Calu3 (cell line): Measurements from ENCODE around the gene SIPA1L2. TPM values are rescaled to one million over a fixed set of nuclear protein-coding genes. Genes with fewer than 3 reads are reported as not detected.
"Not testable (repeated sequence)": the region's sequence is repeated elsewhere in the genome, so short reads cannot be mapped to it uniquely, and the experiment has no call there.

Experiments
- BruUV-seq: library from RNA; stranded (reverse); fragments of 400-500 nt; replicated peaks from 2 replicates; lab custom pipeline; 2021; lab: Mats Ljungman, UMichigan
- CTCF ChIA-PET: fragments of 300-600 bp; sonication (Branson Sonifier 250); formaldehyde crosslinking; loops from one replicate; lab custom pipeline; 2022; ENCODE audit warnings: antibody characterized with exemption; lab: Charles Lee
- DNase-seq: peaks from one replicate; pipeline ENCODE4 v3.0.0; 2022
- H3K27ac Mint-ChIP-seq: one replicate; pipeline ENCODE4 v1.8.0; 2022; ENCODE audit warnings: mixed read lengths; ENCODE audit not compliant: unreplicated experiment
- H3K27me3 Mint-ChIP-seq: one replicate; pipeline ENCODE4 v1.8.0; 2022; ENCODE audit warnings: mixed read lengths; ENCODE audit not compliant: unreplicated experiment
- H3K36me3 Mint-ChIP-seq: one replicate; pipeline ENCODE4 v1.8.0; 2022; ENCODE audit warnings: mild to moderate bottlenecking, moderate library complexity, mixed read lengths; ENCODE audit not compliant: insufficient read depth, unreplicated experiment
- H3K4me1 Mint-ChIP-seq: one replicate; pipeline ENCODE4 v1.8.0; 2022; ENCODE audit warnings: mild to moderate bottlenecking, low read depth, mixed read lengths; ENCODE audit not compliant: unreplicated experiment
- H3K4me3 Mint-ChIP-seq: one replicate; pipeline ENCODE4 v1.8.0; 2022; ENCODE audit warnings: mild to moderate bottlenecking, low read depth, moderate library complexity, mixed read lengths; ENCODE audit not compliant: unreplicated experiment
- H3K9me3 Mint-ChIP-seq: one replicate; pipeline ENCODE4 v1.8.0; 2022; ENCODE audit warnings: low read depth, mixed read lengths; ENCODE audit not compliant: unreplicated experiment
- intact Hi-C: fragments of 100-400 bp; cut with micrococcal nuclease; formaldehyde crosslinking; loops from one replicate; pipeline ENCODE4 v1.10.0; 2022; ENCODE audit not compliant: unreplicated experiment
- total RNA-seq: library from RNA; stranded (reverse); gene quantifications from 2 replicates; pipeline ENCODE4 v1.2.3, GENCODE V29; 2022
- TF ChIP-seq, protein P1 (sequence below): fragments of 200-600 bp; IDR thresholded peaks from one replicate; pipeline ENCODE4 v1.8.0; 2022; ENCODE audit warnings: antibody characterized with exemption; ENCODE audit not compliant: unreplicated experiment

The SIPA1L2 gene
- total RNA-seq, 1 experiment from 2014 or later = 1.5 TPM

DNA sequence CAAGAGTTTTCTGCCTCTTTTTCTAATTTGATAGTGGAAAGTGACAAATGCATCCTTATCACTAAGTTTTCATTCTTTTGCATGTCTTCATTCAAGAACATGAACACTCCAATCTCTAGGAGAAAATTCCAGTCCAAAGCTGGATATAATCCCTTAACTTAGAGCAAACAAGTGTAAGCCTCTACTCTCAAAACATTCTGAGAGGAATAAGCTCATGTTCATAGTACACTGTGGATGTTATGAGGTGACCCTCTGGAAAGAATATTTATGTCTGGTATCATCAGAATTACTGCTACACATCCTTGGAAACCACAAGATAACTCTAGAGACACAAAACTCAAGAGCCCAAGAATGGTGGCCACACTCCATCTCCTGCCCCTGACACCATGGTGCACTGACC lies 15.1 kb downstream of the SIPA1L2 start:
- Mint-ChIP-seq H3K9me3 (no peaks in the 10 kb centered on the region), H3K27me3 (peaks cover 8% of the 10 kb centered on the region), H3K4me1 (no peaks in the 10 kb centered on the region), H3K4me3 (no peak overlapping the region), H3K36me3 (no peaks in the 10 kb centered on the region), H3K27ac (no peak overlapping the region)
- BruUV-seq = no TSS peak
- no peak for DNase-seq
- TF ChIP-seq, protein P1, sequence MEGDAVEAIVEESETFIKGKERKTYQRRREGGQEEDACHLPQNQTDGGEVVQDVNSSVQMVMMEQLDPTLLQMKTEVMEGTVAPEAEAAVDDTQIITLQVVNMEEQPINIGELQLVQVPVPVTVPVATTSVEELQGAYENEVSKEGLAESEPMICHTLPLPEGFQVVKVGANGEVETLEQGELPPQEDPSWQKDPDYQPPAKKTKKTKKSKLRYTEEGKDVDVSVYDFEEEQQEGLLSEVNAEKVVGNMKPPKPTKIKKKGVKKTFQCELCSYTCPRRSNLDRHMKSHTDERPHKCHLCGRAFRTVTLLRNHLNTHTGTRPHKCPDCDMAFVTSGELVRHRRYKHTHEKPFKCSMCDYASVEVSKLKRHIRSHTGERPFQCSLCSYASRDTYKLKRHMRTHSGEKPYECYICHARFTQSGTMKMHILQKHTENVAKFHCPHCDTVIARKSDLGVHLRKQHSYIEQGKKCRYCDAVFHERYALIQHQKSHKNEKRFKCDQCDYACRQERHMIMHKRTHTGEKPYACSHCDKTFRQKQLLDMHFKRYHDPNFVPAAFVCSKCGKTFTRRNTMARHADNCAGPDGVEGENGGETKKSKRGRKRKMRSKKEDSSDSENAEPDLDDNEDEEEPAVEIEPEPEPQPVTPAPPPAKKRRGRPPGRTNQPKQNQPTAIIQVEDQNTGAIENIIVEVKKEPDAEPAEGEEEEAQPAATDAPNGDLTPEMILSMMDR = no peak
- intact Hi-C loops = no loop called here
- CTCF ChIA-PET = no interaction called here

DNA sequence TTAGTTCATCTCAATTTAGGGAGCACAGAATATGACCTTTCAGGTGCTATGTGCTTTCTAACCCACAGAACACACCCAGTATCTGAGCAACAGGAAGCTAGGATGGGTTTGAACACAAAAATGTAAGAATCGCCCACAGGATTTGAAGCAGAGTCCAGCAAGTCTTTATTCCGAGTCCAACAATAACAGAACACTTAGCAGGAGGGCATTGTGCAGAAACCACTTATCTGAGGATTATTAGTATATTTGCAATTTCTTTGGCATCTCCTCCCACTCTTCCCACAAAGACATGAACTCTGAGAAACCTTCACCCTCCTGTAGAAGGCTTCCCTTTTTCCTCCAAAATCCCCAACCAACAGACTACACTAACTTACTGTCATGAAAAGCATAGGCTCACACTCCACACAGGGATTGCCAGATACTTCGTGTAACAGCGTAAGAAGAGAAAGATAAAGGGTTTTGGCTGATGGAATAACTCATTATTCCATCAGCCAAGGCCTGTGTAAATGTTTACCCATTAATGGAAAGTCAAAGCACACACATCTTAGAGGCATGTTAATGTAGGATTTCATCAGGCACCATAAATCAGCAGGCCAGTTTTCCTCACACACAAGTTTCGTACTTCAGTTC lies 16.1 kb downstream of the SIPA1L2 start:
- Mint-ChIP-seq H3K27ac (no peak overlapping the region), H3K27me3 (peaks cover 8% of the 10 kb centered on the region), H3K9me3 (no peaks in the 10 kb centered on the region), H3K36me3 (no peaks in the 10 kb centered on the region), H3K4me3 (no peak overlapping the region), H3K4me1 (no peaks in the 10 kb centered on the region)
- DNase-seq = no peak
- CTCF ChIA-PET = interaction anchor here (0.6 to 1.0 kb wide), 2 partner anchors 14 to 333 kb away, joined by 3 to 5 read pairs; no protein-coding TSS in a partner anchor
- intact Hi-C loops = no loop called here
- no TSS peak for BruUV-seq
- TF ChIP-seq, protein P1 = no peak

DNA sequence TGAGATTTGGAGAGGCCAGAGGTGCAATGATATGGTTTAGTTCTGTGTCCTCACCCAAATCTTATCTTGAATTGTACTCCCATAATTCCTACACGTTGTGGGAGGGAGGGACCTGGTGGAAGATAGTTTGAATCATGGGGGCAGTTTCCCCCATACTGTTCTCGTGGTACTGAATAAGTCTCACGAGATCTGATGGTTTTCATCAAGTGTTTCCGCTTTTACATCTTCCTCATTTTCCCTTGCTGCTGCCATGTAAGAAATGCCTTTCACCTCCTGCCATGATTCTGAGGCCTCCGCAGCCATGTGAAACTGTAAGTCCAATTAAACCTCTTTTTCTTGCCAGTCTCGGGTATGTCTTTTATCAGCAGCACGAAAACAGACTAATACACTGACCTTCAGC lies 17.1 kb downstream of the SIPA1L2 start:
- H3K4me1 Mint-ChIP-seq, intact Hi-C loops, H3K4me3 Mint-ChIP-seq, DNase-seq, H3K9me3 Mint-ChIP-seq, H3K27me3 Mint-ChIP-seq, H3K36me3 Mint-ChIP-seq, H3K27ac Mint-ChIP-seq, BruUV-seq: not testable (repeated sequence)
- CTCF ChIA-PET = interaction anchor here (0.6 kb wide), 1 partner anchor 334 kb away, joined by 5 read pairs; no protein-coding TSS in a partner anchor

DNA sequence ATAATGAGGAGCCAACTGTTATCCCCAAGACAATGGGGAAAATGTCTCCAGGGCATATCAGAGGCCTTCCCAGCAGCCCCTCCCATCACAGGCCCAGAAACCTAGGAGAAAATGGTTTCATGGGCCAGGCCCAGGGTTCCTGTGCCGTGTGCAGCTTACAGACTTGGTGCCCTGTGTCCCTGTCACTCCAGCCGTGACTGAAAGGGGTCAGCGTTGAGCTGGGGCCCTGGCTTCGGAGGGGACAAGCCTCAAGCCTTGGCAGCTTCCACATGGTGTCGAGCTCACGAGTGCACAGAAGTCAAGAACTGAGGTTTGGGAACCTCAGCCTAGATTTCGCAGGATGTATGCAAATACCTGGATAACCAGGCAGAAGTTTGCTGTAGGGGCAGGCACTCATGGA lies 18.1 kb downstream of the SIPA1L2 start:
- Mint-ChIP-seq H3K4me3 (no peak overlapping the region), H3K9me3 (no peaks in the 10 kb centered on the region), H3K36me3 (no peaks in the 10 kb centered on the region), H3K4me1 (no peaks in the 10 kb centered on the region), H3K27ac (no peak overlapping the region), H3K27me3 (peaks cover 8% of the 10 kb centered on the region)
- no peak for DNase-seq
- no TSS peak for BruUV-seq
- intact Hi-C loops = no loop called here
- CTCF ChIA-PET = no interaction called here
- TF ChIP-seq, protein P1 = no peak

DNA sequence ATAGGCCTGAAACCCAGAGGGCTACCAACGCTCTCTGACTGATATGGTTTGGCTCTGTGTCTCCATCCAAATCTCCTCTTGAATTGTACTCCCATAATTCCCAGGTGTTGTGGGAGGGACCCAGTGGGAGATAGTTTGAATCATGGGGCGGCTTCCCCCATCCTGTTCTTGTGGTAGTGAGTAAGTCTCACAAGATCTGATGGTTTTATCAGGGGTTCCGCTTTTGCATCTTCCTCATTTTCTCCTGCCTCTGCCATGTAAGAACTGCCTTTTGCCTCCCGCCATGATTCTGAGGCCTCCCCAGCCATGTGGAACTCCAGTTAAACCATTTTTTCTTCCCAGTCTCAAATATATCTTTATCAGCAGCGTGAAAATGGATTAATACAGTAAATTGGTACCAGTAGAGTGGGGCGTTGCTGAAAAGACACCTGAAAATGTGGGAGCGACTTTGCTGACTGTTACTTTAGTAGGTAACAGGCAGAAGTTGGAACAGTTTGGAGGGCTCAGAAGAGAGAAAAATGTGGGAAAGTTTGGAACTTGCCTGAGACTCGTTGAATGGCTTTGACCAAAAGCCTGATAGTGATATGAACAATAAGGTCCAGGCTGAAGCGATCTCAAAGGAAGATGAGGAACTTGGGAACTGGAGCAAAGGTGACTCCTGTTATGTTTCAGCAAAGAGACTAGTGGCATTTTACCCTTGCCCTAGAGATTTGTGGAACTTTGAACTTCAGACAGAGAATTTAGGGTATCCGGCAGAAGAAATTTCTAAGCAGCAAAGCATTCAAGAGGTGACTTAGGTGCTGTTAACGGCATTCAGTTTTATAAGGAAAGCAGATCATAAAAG lies 18.8 kb downstream of the SIPA1L2 start:
- H3K4me3 Mint-ChIP-seq, H3K9me3 Mint-ChIP-seq, CTCF ChIA-PET, intact Hi-C loops, BruUV-seq, DNase-seq, H3K4me1 Mint-ChIP-seq, H3K36me3 Mint-ChIP-seq, H3K27ac Mint-ChIP-seq, H3K27me3 Mint-ChIP-seq: not testable (repeated sequence)
